B cell (primary cell): ENCODE measurements around the gene GLRX. TPM values are rescaled to one million over a fixed set of nuclear protein-coding genes. Genes with fewer than 3 reads are reported as not detected.

ENCODE experiments used
- ATAC-seq: fragments of 200-7000 bp; cut with Tn5 transposase; one replicate; pipeline ENCODE4 v1.10.0; 2021; ENCODE audit warnings: low read depth, mild to moderate bottlenecking, moderate number of reproducible peaks, moderate library complexity
- CTCF ChIA-PET: fragments of 350-600 bp; sonication (Branson Sonifier 250); formaldehyde crosslinking; loops from one replicate; lab custom pipeline; 2021; ENCODE audit warnings: antibody characterized with exemption, inconsistent platforms; lab: Charles Lee
- POLR2A ChIA-PET: fragments of 350-600 bp; sonication (Branson Sonifier 250); formaldehyde crosslinking; loops from one replicate; lab custom pipeline; 2021; ENCODE audit warnings: antibody characterized with exemption; lab: Charles Lee
- DNase-seq: peaks from one replicate; pipeline ENCODE4 v3.0.0; 2013
- H2AFZ ChIP-seq: 2 replicates; pipeline ENCODE4 v1.6.1; 2012; ENCODE audit warnings: mild to moderate bottlenecking, low read depth, low read length; ENCODE audit not compliant: insufficient read depth, poor library complexity, severe bottlenecking
- H3K27ac ChIP-seq, 2 donors: 1 replicate in 1 of 2; 2 replicates in 1 of 2; pipeline ENCODE4 v1.5.1; 2012 to 2013; ENCODE audit warnings: low read length in 2 of 2, mild to moderate bottlenecking in 2 of 2, moderate library complexity in 1 of 2
- H3K27me3 ChIP-seq, 4 experiments: fragments of 200-600 bp in 1 of 4; sonication (generic) in 1 of 4; replicated peaks in 1 of 4; 1 replicate in 2 of 4; 2 replicates in 2 of 4; pipeline versions ENCODE4 v1.6.1 to v1.7.0; 2013 to 2016; ENCODE audit warnings: low read length in 3 of 4, mild to moderate bottlenecking in 2 of 4, mixed read lengths in 1 of 4, moderate library complexity in 1 of 4; ENCODE audit not compliant: insufficient read depth in 4 of 4, control insufficient read depth in 3 of 4; ENCODE audit errors: control extremely low read depth in 1 of 4
- H3K36me3 ChIP-seq, 2 experiments: replicated peaks in 1 of 2; 1 replicate in 1 of 2; 2 replicates in 1 of 2; pipeline versions ENCODE4 v1.6.1 to v1.7.1; 2013; ENCODE audit warnings: low read length in 1 of 2; ENCODE audit not compliant: insufficient read depth in 2 of 2, control insufficient read depth in 1 of 2; ENCODE audit errors: control extremely low read depth in 1 of 2, extremely low read depth in 1 of 2
- H3K4me1 ChIP-seq, 2 donors: fragments of 200-600 bp in 1 of 2; sonication (generic) in 1 of 2; 1 replicate in 1 of 2; 2 replicates in 1 of 2; pipeline versions ENCODE4 v1.5.1 to v1.6.1; 2013 to 2017; ENCODE audit warnings: low read length in 2 of 2; ENCODE audit not compliant: control insufficient read depth in 2 of 2, insufficient read depth in 2 of 2
- H3K4me2 ChIP-seq: replicated peaks from 2 replicates; pipeline ENCODE3; 2012; ENCODE audit warnings: mild to moderate bottlenecking, low read depth, low read length; ENCODE audit not compliant: poor library complexity, severe bottlenecking
- H3K4me3 ChIP-seq, 5 experiments: fragments of 200-600 bp in 1 of 5; sonication (generic) in 1 of 5; 1 replicate in 3 of 5; 2 replicates in 2 of 5; pipeline versions ENCODE4 v1.5.1 to v1.7.0; 2011 to 2016; ENCODE audit warnings: low read length in 4 of 5, mild to moderate bottlenecking in 4 of 5, low read depth in 2 of 5, control low read depth in 1 of 5, moderate library complexity in 1 of 5; ENCODE audit not compliant: insufficient read depth in 1 of 5; ENCODE audit errors: control extremely low read depth in 1 of 5, extremely low read depth in 1 of 5
- H3K79me2 ChIP-seq: fragments of 200-600 bp; sonication (generic); one replicate; pipeline ENCODE4 v1.6.0; 2016; ENCODE audit warnings: low read length; ENCODE audit not compliant: control insufficient read depth, insufficient read depth
- H3K9ac ChIP-seq: fragments of 200-600 bp; sonication (generic); 2 replicates; pipeline ENCODE4 v1.6.1; 2017; ENCODE audit warnings: mild to moderate bottlenecking, low read length, moderate library complexity
- H3K9me3 ChIP-seq, 3 donors: one replicate each; pipeline versions ENCODE4 v1.6.1 to v1.7.1; 2013; ENCODE audit warnings: low read length in 2 of 3; ENCODE audit not compliant: control insufficient read depth in 2 of 3, insufficient read depth in 1 of 3; ENCODE audit errors: control extremely low read depth in 1 of 3
- H4K20me1 ChIP-seq: 2 replicates; pipeline ENCODE4 v1.6.0; 2012; ENCODE audit warnings: mild to moderate bottlenecking, low read length; ENCODE audit not compliant: insufficient read depth, control insufficient read depth, poor library complexity, severe bottlenecking
- H3K27ac Mint-ChIP-seq: one replicate; pipeline ENCODE4 v1.8.0; 2021; ENCODE audit warnings: mixed read lengths
- H3K27me3 Mint-ChIP-seq: one replicate; pipeline ENCODE4 v1.8.0; 2021; ENCODE audit warnings: mixed read lengths
- H3K4me1 Mint-ChIP-seq: one replicate; pipeline ENCODE4 v1.8.0; 2021; ENCODE audit warnings: mixed read lengths
- H3K4me3 Mint-ChIP-seq: one replicate; pipeline ENCODE4 v1.8.0; 2021; ENCODE audit warnings: mixed read lengths
- H3K9me3 Mint-ChIP-seq: one replicate; pipeline ENCODE4 v1.8.0; 2022; ENCODE audit warnings: mixed read lengths; ENCODE audit not compliant: insufficient read depth
- CTCF ChIP-seq: fragments of 200-600 bp; IDR thresholded peaks from one replicate; pipeline ENCODE4 v1.8.0; 2022; ENCODE audit warnings: antibody characterized with exemption, mild to moderate bottlenecking
- EZH2 ChIP-seq: IDR thresholded peaks from 2 replicates; pipeline ENCODE4 v1.6.1; 2012; ENCODE audit warnings: borderline replicate concordance, low read depth, mild to moderate bottlenecking, moderate library complexity, low read length; ENCODE audit not compliant: insufficient read depth, poor library complexity, severe bottlenecking
- WGBS: methylation state at CpG from one replicate; pipeline ENCODE4 v1.1.5; 2013; ENCODE audit warnings: missing lambda C conversion rate; ENCODE audit not compliant: insufficient coverage; 5-methylcytosine and 5-hydroxymethylcytosine counted together
- intact Hi-C: fragments of 100-400 bp; cut with micrococcal nuclease; formaldehyde crosslinking; loops from one replicate; pipeline ENCODE4 v1.10.0; 2022
- polyA plus RNA-seq: library from polyadenylated mRNA; depleted of rRNA; stranded (reverse); fragments of >200 nt; gene quantifications from 2 replicates; pipeline ENCODE4 v1.2.3, GENCODE V29; 2012
- total RNA-seq, 2 donors: library from RNA; stranded (reverse); fragments of 120-200 nt in 1 of 2; gene quantifications; 1 replicate in 1 of 2; 2 replicates in 1 of 2; pipeline versions ENCODE4 v1.2.3 to v1.2.4, GENCODE V29; 2013 to 2022

The GLRX gene
- total and polyA plus RNA-seq, 2 donors (not counting 1 experiment from before 2014, with no cell fraction given): 44.6 to 54.8 TPM

- no peaks in the 10 kb centered on the region for H3K9me3 ChIP-seq
- ChIA-PET POLR2A (interaction anchor here (1.0 to 3.8 kb wide), 2 partner anchors 11 to 24 kb away, joined by 3 to 36 read pairs; partner anchors contain the start of gene GLRX), CTCF (interaction anchor here (3.2 to 5.5 kb wide), 3 partner anchors 10 to 30 kb away, joined by 17 to 82 read pairs (median 68); partner anchors contain the start of gene GLRX)
- Mint-ChIP-seq H3K27ac (peak overlapping the region; percentile 97), H3K4me1 (peaks cover 72% of the 10 kb centered on the region), H3K4me3 (peak overlapping the region; percentile 86), H3K27me3 (no peaks in the 10 kb centered on the region), H3K9me3 (no peaks in the 10 kb centered on the region)
- H3K79me2 ChIP-seq: peaks cover 63% of the 10 kb centered on the region
- H3K27me3 ChIP-seq: no peaks in the 10 kb centered on the region
- intact Hi-C loops: no loop called here
- H3K27ac ChIP-seq: peak overlapping the region; percentile 2 to 97
- no peak overlapping the region for H3K9ac ChIP-seq
- peak overlapping the region; percentile 75 for H3K4me2 ChIP-seq
- peak overlapping the region; percentile 55 for H2AFZ ChIP-seq
- TF ChIP-seq EZH2: no peak
- no peak for TF ChIP-seq CTCF
- H3K4me3 ChIP-seq: no peak overlapping the region
- DNase-seq: no peak
- WGBS: 88% methylated on average over 1 of the region's 5 CpGs
- ATAC-seq: no peak
- H4K20me1 ChIP-seq: no peaks in the 10 kb centered on the region
- H3K4me1 ChIP-seq: peaks cover 34 to 37% of the 10 kb centered on the region in 2 donors
- peaks cover 1 to 36% of the 10 kb centered on the region in 2 experiments for H3K36me3 ChIP-seq
Observed at GRCh38 chr5:95810305-95811125, 12.0 kb downstream of the GLRX start.
